MM.1S (cell line): Measurements from ENCODE around the gene PRR9.

ENCODE experiments used
- EZH2phosphoT487 ChIP-seq: fragments of 300-600 bp; sonication (generic); IDR thresholded peaks from 2 replicates; pipeline ENCODE4 v1.6.1; 2018; ENCODE audit warnings: antibody characterized with exemption, low read length
- TF ChIP-seq, protein P1 (sequence below): fragments of 300-600 bp; sonication (generic); IDR thresholded peaks from 2 replicates; pipeline ENCODE4 v1.5.1; 2016; ENCODE audit warnings: antibody characterized with exemption, low read length, mixed read lengths

DNA sequence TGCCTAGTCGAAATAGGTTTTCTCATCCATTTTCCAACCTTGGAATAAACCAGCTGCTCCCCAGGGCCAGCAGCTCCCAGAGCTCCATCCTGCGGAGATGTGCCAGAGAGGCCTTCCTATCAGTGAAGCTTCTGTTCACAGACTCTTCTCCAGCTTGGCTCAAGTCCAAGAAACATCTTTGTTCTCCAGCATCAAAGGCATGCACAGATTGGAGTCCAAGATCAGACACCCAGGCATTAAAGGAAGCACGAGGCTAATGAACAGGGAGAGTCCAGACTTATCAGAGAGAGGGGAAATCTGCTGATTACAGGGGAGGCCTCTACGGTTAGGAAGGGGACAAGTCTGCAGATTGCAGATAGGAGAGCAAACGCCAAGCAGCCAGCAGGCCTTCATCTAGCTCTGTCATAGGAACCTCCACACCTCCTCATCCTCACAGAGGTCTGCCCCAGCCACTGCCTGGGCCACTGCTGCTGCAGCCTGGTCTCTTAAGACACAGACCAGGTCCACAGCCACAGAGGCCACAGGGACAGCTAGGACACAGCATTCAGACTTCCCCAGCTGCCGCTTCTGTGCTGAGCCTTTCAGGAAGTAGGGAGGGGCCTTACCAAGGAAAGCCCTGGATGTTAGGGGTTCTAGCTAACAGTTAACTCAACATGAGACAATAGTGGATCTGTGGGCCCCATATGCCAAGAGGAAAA, 3.4 kb downstream of the PRR9 start:
- TF ChIP-seq, protein P1, sequence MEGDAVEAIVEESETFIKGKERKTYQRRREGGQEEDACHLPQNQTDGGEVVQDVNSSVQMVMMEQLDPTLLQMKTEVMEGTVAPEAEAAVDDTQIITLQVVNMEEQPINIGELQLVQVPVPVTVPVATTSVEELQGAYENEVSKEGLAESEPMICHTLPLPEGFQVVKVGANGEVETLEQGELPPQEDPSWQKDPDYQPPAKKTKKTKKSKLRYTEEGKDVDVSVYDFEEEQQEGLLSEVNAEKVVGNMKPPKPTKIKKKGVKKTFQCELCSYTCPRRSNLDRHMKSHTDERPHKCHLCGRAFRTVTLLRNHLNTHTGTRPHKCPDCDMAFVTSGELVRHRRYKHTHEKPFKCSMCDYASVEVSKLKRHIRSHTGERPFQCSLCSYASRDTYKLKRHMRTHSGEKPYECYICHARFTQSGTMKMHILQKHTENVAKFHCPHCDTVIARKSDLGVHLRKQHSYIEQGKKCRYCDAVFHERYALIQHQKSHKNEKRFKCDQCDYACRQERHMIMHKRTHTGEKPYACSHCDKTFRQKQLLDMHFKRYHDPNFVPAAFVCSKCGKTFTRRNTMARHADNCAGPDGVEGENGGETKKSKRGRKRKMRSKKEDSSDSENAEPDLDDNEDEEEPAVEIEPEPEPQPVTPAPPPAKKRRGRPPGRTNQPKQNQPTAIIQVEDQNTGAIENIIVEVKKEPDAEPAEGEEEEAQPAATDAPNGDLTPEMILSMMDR, result no peak
- TF ChIP-seq EZH2phosphoT487, result no peak
